HL-60 (cell line): ENCODE data around the gene CHDH.
A peak's percentile ranks its signal among the peaks of the same experiment; 100 is the strongest.

Experiments used
- DNase-seq, 2 experiments: peaks; one replicate each; pipeline ENCODE4 v3.0.0-alpha.2; 2010 to 2020; ENCODE audit warnings: low read depth in 1 of 2, low spot score in 1 of 2
- H3K27ac ChIP-seq: fragments of 250-450 bp; sonication (Bioruptor Pico); replicated peaks from 2 replicates; pipeline ENCODE4 v1.5.1; 2020; ENCODE audit warnings: mild to moderate bottlenecking, moderate library complexity
- H3K27me3 ChIP-seq: fragments of 250-450 bp; sonication (Bioruptor Pico); 2 replicates; pipeline ENCODE4 v1.5.1; 2021; ENCODE audit warnings: mild to moderate bottlenecking, moderate library complexity; ENCODE audit not compliant: insufficient read depth, poor library complexity, severe bottlenecking
- H3K4me3 ChIP-seq: replicated peaks from 2 replicates; pipeline ENCODE4 v1.5.1; 2011; ENCODE audit warnings: mild to moderate bottlenecking, control low read depth, low read length; ENCODE audit not compliant: insufficient read depth
- GABPA ChIP-seq: IDR thresholded peaks from 2 replicates; pipeline ENCODE4 v1.6.1; 2012; ENCODE audit warnings: low read depth
- POLR2AphosphoS5 ChIP-seq: IDR thresholded peaks from 2 replicates; pipeline ENCODE4 v1.6.1; 2012; ENCODE audit warnings: low read depth
- REST ChIP-seq: IDR thresholded peaks from 2 replicates; pipeline ENCODE4 v1.6.1; 2012; ENCODE audit warnings: low read depth; ENCODE audit not compliant: insufficient replicate concordance
- SPI1 ChIP-seq: IDR thresholded peaks from 2 replicates; pipeline ENCODE4 v1.6.1; 2012; ENCODE audit warnings: low read depth, mild to moderate bottlenecking, borderline replicate concordance
- TF ChIP-seq, protein P1 (sequence below): IDR thresholded peaks from one replicate; pipeline ENCODE4 v1.5.1; 2011; ENCODE audit warnings: low read length, control low read depth, inconsistent platforms; ENCODE audit not compliant: insufficient read depth

CHDH gene

DNA sequence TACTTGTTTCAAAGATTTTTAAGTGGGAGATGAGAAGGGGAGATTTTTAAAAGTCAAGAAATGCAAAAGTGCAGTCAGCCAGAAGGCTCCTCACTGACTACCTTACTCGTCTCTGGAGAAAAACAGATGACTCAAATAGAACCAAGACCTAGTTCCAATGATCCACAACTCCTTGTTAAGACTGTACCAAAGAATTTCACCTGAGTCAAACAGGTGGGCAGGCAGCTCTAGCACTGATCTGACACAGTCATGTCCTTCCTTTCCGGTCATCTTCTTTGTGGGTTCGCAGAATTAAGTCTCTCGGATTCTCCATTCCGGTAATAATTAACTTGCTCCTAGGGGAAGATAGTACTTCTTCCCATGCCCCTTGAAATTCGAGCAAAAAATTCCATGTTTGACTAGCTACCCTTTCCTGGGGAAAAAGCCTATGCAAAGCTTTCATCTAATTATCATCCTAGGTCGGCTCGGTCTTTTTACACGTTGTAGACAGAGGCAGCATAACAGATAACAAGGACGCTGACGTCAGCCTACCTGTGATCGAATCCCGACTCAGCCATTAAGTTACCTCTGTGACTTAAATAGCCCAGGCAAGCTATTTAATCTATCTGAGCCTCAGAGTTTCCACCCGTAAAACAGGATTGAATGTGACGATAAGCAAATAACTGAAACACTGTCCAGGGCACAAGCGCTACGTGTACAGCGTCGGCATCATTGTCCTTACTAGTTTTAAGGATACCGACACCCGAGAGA is 44.7 kb upstream of the CHDH start:
- peak in 1 of 2 experiments; percentile 21 for DNase-seq
- TF ChIP-seq SPI1 (no peak), GABPA (no peak), POLR2AphosphoS5 (no peak), REST (no peak)
- TF ChIP-seq, protein P1, sequence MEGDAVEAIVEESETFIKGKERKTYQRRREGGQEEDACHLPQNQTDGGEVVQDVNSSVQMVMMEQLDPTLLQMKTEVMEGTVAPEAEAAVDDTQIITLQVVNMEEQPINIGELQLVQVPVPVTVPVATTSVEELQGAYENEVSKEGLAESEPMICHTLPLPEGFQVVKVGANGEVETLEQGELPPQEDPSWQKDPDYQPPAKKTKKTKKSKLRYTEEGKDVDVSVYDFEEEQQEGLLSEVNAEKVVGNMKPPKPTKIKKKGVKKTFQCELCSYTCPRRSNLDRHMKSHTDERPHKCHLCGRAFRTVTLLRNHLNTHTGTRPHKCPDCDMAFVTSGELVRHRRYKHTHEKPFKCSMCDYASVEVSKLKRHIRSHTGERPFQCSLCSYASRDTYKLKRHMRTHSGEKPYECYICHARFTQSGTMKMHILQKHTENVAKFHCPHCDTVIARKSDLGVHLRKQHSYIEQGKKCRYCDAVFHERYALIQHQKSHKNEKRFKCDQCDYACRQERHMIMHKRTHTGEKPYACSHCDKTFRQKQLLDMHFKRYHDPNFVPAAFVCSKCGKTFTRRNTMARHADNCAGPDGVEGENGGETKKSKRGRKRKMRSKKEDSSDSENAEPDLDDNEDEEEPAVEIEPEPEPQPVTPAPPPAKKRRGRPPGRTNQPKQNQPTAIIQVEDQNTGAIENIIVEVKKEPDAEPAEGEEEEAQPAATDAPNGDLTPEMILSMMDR, result no peak
- Histone ChIP-seq H3K4me3 (peak overlapping the region; percentile 95), H3K27ac (peak overlapping the region; percentile 77), H3K27me3 (no peaks in the 10 kb centered on the region)

DNA sequence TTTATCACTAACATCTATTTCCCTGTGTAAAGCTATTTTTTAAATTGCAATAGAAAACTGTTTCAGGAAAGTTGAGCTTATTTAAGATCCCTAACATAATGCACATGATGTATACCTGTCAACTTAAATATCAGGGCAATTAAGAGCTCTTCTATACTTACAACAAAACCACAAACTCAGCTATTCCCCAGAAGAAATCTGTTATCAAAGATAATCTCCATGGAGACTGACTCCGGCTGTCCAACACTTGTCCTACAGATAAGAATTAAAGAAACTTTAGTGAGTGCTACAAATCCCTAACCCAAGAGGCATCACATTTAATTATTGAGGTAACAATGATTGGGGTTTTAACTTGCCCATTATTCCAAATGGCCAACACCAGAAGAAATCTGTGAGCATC is 42.0 kb upstream of the CHDH start:
- TF ChIP-seq SPI1 (no peak), GABPA (no peak), POLR2AphosphoS5 (no peak), REST (no peak)
- TF ChIP-seq, protein P1, result no peak
- no peak for DNase-seq
- Histone ChIP-seq H3K27me3 (no peaks in the 10 kb centered on the region), H3K27ac (no peak overlapping the region), H3K4me3 (no peak overlapping the region)

GRCh38 chr3:53887446-53887845 is 41.2 kb upstream of the CHDH start:
- TF ChIP-seq GABPA (no peak), POLR2AphosphoS5 (no peak), REST (no peak), SPI1 (no peak)
- TF ChIP-seq, protein P1, result no peak
- no peak for DNase-seq
- no peak overlapping the region for H3K4me3 ChIP-seq
- H3K27ac ChIP-seq, result no peak overlapping the region
- H3K27me3 ChIP-seq, result no peaks in the 10 kb centered on the region
